GM18526 (cell line): ENCODE data around the gene RGS2.

Source experiments
- POLR2A ChIP-seq: IDR thresholded peaks from 3 replicates; pipeline ENCODE4 v1.6.1; 2011; ENCODE audit not compliant: insufficient read length; ENCODE audit errors: extremely low read depth

RGS2 gene

GRCh38 chr1:192787914-192788585, 20.8 kb upstream of the RGS2 start:
- TF ChIP-seq POLR2A: no peak

- TF ChIP-seq POLR2A: no peak
These were observed 19.0 kb upstream of the RGS2 start for GRCh38 chr1:192789871-192790270.

DNA sequence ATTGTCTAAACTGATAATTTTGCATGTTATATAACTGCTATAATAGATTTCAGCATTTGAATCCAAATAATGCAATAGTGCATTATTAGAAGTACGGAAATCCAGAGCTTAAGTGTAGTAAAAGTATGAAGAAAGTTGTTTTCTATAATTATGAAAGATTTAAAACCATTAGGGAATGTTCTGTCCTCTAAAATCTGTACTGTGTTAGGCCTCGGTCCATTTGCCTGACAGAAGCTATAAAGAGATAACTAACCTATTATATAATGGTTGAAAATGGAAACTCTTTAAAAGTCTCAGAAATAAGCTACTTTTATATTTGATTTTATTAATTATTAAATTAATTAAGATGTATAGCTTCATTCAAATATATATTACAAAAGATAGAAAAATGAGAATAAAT, 16.2 kb upstream of the RGS2 start:
- TF ChIP-seq POLR2A: no peak

GRCh38 chr1:192793983-192794767, 14.7 kb upstream of the RGS2 start:
- TF ChIP-seq POLR2A: no peak

DNA sequence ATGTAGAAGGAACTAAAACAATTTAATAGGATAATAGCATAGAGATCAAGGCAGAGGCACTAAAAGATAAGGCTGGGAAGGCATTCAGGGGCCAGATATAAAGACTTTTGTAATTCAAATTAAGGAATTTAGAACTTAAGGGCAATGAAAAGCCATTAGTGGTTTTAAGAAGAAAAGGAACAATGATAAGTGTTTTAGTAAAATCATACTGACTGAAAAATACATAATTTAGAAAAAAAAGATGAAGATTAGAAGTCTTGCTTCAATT, 14.1 kb upstream of the RGS2 start:
- no peak for TF ChIP-seq POLR2A

DNA sequence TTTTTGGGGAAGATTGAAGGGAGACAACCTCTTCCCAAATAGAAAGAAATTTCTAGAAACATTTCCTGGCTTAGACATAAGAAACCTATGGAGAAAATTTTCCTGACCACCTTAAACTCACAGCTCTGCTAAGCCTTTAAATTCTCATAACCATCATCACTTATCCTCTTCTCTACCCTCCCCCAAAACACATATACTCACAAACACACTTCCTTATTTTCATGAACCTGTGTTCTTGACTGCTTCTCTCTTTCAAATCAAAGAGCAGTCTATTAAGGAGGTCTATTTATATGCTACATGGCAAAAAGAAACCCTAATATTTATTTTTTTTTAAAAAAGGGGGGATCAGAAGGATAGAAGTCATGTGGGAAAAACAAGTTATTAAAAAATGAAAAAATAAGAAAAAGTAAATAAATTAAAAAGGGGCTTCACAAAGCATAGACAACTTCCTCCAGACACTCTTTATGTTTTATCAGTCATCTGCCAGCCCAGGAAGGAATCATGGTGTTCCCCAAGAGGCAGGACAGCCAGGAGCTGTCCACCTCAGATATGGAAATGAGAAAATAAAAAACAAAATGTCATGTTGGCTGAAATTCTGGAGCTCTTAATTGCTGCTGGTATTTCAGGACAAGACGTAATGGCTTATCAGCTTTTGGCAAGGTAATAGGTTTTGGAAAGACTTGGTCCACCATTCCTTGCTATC, 12.8 kb upstream of the RGS2 start:
- TF ChIP-seq POLR2A: no peak

GRCh38 chr1:192797143-192797542, 11.7 kb upstream of the RGS2 start:
- no peak for TF ChIP-seq POLR2A

GRCh38 chr1:192797891-192798290, 10.9 kb upstream of the RGS2 start:
- no peak for TF ChIP-seq POLR2A

DNA sequence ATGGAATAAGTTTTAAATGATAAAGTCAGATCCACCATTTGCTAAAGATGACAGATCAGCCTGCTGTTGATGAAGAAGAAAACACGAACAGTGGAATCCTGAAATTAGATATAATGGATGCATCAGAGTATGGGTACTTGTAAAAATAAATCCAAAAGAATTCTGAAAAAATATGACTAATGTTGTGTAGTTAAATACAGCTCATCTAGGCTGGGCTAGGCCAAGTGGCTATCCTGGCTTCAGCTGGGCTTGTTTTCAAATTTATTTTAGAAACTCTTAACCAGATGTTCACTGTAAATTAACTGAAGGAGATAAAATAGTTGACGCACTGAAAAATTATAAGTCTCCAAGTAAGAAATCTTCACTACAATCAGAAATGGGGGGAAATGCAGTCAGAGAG, 7.4 kb upstream of the RGS2 start:
- no peak for TF ChIP-seq POLR2A

DNA sequence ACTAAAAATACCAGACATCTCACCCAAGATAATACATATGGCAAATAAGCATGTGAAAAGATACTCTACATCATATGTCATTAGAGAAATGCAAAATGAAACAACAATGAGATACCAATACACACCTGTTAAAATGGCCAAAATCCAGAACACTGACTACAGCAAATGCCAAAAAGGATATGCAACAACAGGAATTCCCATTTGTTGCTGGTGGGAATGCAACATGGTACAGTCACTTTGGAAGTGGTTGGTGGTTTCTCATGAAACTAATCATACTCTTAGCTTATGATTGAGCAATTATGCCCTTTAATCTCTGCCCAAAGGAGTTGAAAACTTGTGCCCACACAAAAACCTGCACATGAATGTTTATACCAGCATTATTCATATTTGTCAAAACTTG, 6.4 kb upstream of the RGS2 start:
- TF ChIP-seq POLR2A: no peak

DNA sequence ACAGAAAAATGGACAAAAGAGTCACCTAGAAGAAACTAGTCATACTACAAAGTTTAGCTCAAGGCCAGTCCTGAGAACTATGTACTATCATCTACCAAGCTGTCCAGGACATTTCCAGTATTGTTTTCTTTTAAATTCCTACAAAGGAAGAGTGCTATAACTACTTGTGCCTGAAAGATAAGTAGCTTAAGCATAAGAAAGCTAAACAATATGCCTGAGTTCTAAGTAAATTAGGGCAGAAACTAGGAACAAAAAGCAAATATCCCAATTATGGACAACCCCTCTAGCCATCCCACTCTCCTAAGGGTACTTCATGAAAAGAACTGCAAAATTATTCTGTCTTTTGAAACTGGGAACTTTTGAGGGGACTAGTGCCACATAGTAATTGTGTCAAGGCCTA, 5.3 kb upstream of the RGS2 start:
- no peak for TF ChIP-seq POLR2A

GRCh38 chr1:192805832-192806323, 3.0 kb upstream of the RGS2 start:
- TF ChIP-seq POLR2A: no peak

GRCh38 chr1:192807211-192808162, 1.4 kb upstream of the RGS2 start:
- TF ChIP-seq POLR2A: no peak

- no peak for TF ChIP-seq POLR2A
These were observed 699 bp upstream of the RGS2 start for GRCh38 chr1:192808163-192808517.
